HepG2 (cell line): ENCODE results near the gene INKA2. TPM values are rescaled to one million over a fixed set of nuclear protein-coding genes. Genes with fewer than 3 reads are reported as not detected.

ENCODE experiments used
- GATAD2A ChIP-seq: IDR thresholded peaks from 2 replicates; pipeline ENCODE4 v1.6.1; 2016
- GZF1 ChIP-seq: sonication (generic); formaldehyde crosslinking; IDR thresholded peaks from 2 replicates; pipeline ENCODE4 v1.5.1; 2020; ENCODE audit warnings: mild to moderate bottlenecking, missing genetic modification reagents
- HMG20A ChIP-seq: IDR thresholded peaks from 2 replicates; pipeline ENCODE4 v1.6.1; 2016; ENCODE audit warnings: borderline replicate concordance
- HOXD1 ChIP-seq: sonication (generic); formaldehyde crosslinking; IDR thresholded peaks from 2 replicates; pipeline ENCODE4 v1.5.0; 2020; ENCODE audit warnings: missing genetic modification reagents
- IRF2 ChIP-seq: IDR thresholded peaks from 2 replicates; pipeline ENCODE4 v1.6.1; 2018; ENCODE audit warnings: missing genetic modification reagents, missing compliant biosample characterization
- IRX3 ChIP-seq: sonication (generic); formaldehyde crosslinking; IDR thresholded peaks from 2 replicates; pipeline ENCODE4 v1.8.1; 2023; ENCODE audit warnings: mild to moderate bottlenecking, low read depth, missing genetic modification reagents, borderline replicate concordance
- KDM5B ChIP-seq: sonication (generic); formaldehyde crosslinking; IDR thresholded peaks from 2 replicates; pipeline ENCODE4 v1.4.0; 2020; ENCODE audit warnings: missing genetic modification reagents, mild to moderate bottlenecking, borderline replicate concordance
- KLF16 ChIP-seq, 2 experiments: sonication (generic) in 1 of 2; formaldehyde crosslinking in 1 of 2; IDR thresholded peaks; 2 replicates each; pipeline versions ENCODE4 v1.6.1 to v1.8.0; 2016 to 2023; ENCODE audit warnings: missing genetic modification reagents in 2 of 2, missing compliant biosample characterization in 1 of 2
- MAFG ChIP-seq: sonication (generic); formaldehyde crosslinking; IDR thresholded peaks from 2 replicates; pipeline ENCODE4 v1.5.1; 2020; ENCODE audit warnings: mild to moderate bottlenecking, missing genetic modification reagents
- NCOR1 ChIP-seq: fragments of 200-600 bp; sonication (generic); IDR thresholded peaks from 2 replicates; pipeline ENCODE4 v1.7.0; 2017; ENCODE audit warnings: antibody characterized with exemption, low read length, borderline replicate concordance
- PCBP2 ChIP-seq: fragments of 200-400 bp; formaldehyde crosslinking; optimal IDR thresholded peaks from 2 replicates; pipeline ENCODE3; 2018; ENCODE audit warnings: low read length, low read depth; ENCODE audit not compliant: poor library complexity, severe bottlenecking
- REXO4 ChIP-seq: sonication (generic); formaldehyde crosslinking; IDR thresholded peaks from 2 replicates; pipeline ENCODE4 v1.8.0; 2022; ENCODE audit warnings: missing genetic modification reagents, mild to moderate bottlenecking, borderline replicate concordance
- SIX1 ChIP-seq: sonication (generic); formaldehyde crosslinking; IDR thresholded peaks from 2 replicates; pipeline ENCODE4 v1.4.0; 2020; ENCODE audit warnings: missing genetic modification reagents, borderline replicate concordance
- SOX13 ChIP-seq, 3 experiments: fragments of 450-650 bp in 1 of 3; sonication (generic) in 1 of 3; formaldehyde crosslinking in 1 of 3; IDR thresholded peaks in 2 of 3; conservative IDR thresholded peaks in 1 of 3; 2 replicates each; pipeline versions ENCODE4 v1.5.0 to v1.6.1; 2016 to 2020; ENCODE audit warnings: antibody characterized with exemption in 1 of 3, mild to moderate bottlenecking in 1 of 3, missing compliant biosample characterization in 1 of 3, missing genetic modification reagents in 1 of 3, moderate library complexity in 1 of 3
- SRY ChIP-seq: sonication (generic); formaldehyde crosslinking; IDR thresholded peaks from 2 replicates; pipeline ENCODE4 v1.8.0; 2022; ENCODE audit warnings: mild to moderate bottlenecking, missing genetic modification reagents
- TCF7 ChIP-seq: sonication (generic); IDR thresholded peaks from 2 replicates; pipeline ENCODE4 v1.6.1; 2016; ENCODE audit warnings: antibody characterized with exemption, low read depth
- TEAD2 ChIP-seq: sonication (generic); formaldehyde crosslinking; IDR thresholded peaks from 2 replicates; pipeline ENCODE4 v1.9.0; 2021; ENCODE audit warnings: missing genetic modification reagents
- ZNF121 ChIP-seq: sonication (generic); formaldehyde crosslinking; IDR thresholded peaks from 2 replicates; pipeline ENCODE4 v1.5.0; 2020; ENCODE audit warnings: mild to moderate bottlenecking, missing genetic modification reagents
- ZNF143 ChIP-seq: sonication (generic); formaldehyde crosslinking; IDR thresholded peaks from 2 replicates; pipeline ENCODE4 v1.4.0; 2020; ENCODE audit warnings: missing genetic modification reagents
- ZNF205 ChIP-seq: IDR thresholded peaks from 2 replicates; pipeline ENCODE4 v1.6.1; 2018; ENCODE audit warnings: missing biosample characterization, missing genetic modification reagents
- ZNF207 ChIP-seq: fragments of 450-650 bp; IDR thresholded peaks from 2 replicates; pipeline ENCODE4 v1.6.1; 2016; ENCODE audit warnings: antibody characterized with exemption, borderline replicate concordance
- ZNF232 ChIP-seq: sonication (generic); formaldehyde crosslinking; IDR thresholded peaks from 2 replicates; pipeline ENCODE4 v1.4.0; 2020; ENCODE audit warnings: missing genetic modification reagents, borderline replicate concordance
- ZNF354B ChIP-seq: sonication (generic); formaldehyde crosslinking; IDR thresholded peaks from 2 replicates; pipeline ENCODE4 v1.8.0; 2022; ENCODE audit warnings: mild to moderate bottlenecking, missing genetic modification reagents
- ZNF501 ChIP-seq: sonication (generic); formaldehyde crosslinking; IDR thresholded peaks from 2 replicates; pipeline ENCODE4 v1.5.1; 2020; ENCODE audit warnings: mild to moderate bottlenecking, moderate library complexity, missing genetic modification reagents
- ZNF556 ChIP-seq: sonication (generic); formaldehyde crosslinking; IDR thresholded peaks from 2 replicates; pipeline ENCODE4 v1.4.0; 2020; ENCODE audit warnings: mild to moderate bottlenecking, missing genetic modification reagents, borderline replicate concordance
- ZNF781 ChIP-seq: sonication (generic); formaldehyde crosslinking; IDR thresholded peaks from 2 replicates; pipeline ENCODE4 v1.5.1; 2020; ENCODE audit warnings: borderline replicate concordance, mild to moderate bottlenecking, missing genetic modification reagents; ENCODE audit errors: not compliant biosample characterization
- ZNF850 ChIP-seq: sonication (generic); formaldehyde crosslinking; conservative IDR thresholded peaks from 2 replicates; pipeline ENCODE4 v1.9.0; 2021; ENCODE audit warnings: mild to moderate bottlenecking, missing genetic modification reagents
- polyA plus RNA-seq, 8 experiments: library from polyadenylated mRNA; depleted of rRNA in 3 of 8; stranded (reverse) in 7 of 8; unstranded in 1 of 8; fragments of >200 nt; fragmentation: Illumina TruSeq in 4 of 8; extraction: Trizol in 4 of 8; gene quantifications; 2 replicates each; pipeline versions ENCODE4 v1.2.1 to v1.2.3, GENCODE V29; 2011 to 2016; ENCODE audit warnings: low read depth in 4 of 8, missing spikeins in 1 of 8, mixed read lengths in 1 of 8; ENCODE audit not compliant: insufficient read depth in 1 of 8
- total RNA-seq, 5 experiments: library from RNA; depleted of rRNA; stranded (reverse); fragments of >200 nt; fragmentation: Illumina TruSeq; extraction: Trizol; gene quantifications; 2 replicates each; pipeline ENCODE4 v1.2.3, GENCODE V29; 2016; ENCODE audit warnings: low read depth in 1 of 5
- TF ChIP-seq, protein P1 (sequence below): sonication (generic); formaldehyde crosslinking; IDR thresholded peaks from 2 replicates; pipeline ENCODE4 v1.4.0; 2020; ENCODE audit warnings: missing genetic modification reagents, borderline replicate concordance

Gene INKA2
- total and polyA plus RNA-seq, 2 of the 13 experiments (the other 11 are each of a cell fraction or from before 2014, with no cell fraction given) = 2.6 to 4.6 TPM

- TF ChIP-seq TCF7 (no peak), KDM5B (no peak), ZNF143 (CRISPR knock-in tag) (peak; percentile 59; the same call in 1 of the 2 replicates), ZNF207 (no peak), ZNF781 (no peak), ZNF121 (CRISPR knock-in tag) (no peak), GATAD2A (peak; percentile 71), IRF2 (CRISPR knock-in tag) (no peak), ZNF205 (CRISPR knock-in tag) (no peak), TEAD2 (no peak), GZF1 (no peak), SOX13 (IDR thresholded peaks at IDR 0.05) (no peak), SOX13 (CRISPR knock-in tag; conservative IDR thresholded peaks at IDR 0.05 in 1 of 2, IDR thresholded peaks at IDR 0.05 in 1 of 2) (peak in 1 of 2 experiments; percentile 43; a peak in 1 of 4 replicates), KLF16 (CRISPR knock-in tag; IDR thresholded peaks at IDR 0.05) (no peak), REXO4 (CRISPR knock-in tag) (no peak), HMG20A (CRISPR knock-in tag) (peak; percentile 33; the same call in 1 of the 2 replicates), PCBP2 (no peak), MAFG (CRISPR knock-in tag) (no peak; the same call in 1 of the 2 replicates), ZNF556 (CRISPR knock-in tag) (0 out of 2 replicates have a peak, but pooled peaks have one; percentile 29), SIX1 (CRISPR knock-in tag) (no peak), SRY (CRISPR knock-in tag) (no peak), ZNF354B (CRISPR knock-in tag) (peak; percentile 24; the same call in 1 of the 2 replicates), IRX3 (CRISPR knock-in tag) (no peak), ZNF232 (CRISPR knock-in tag) (no peak), ZNF501 (CRISPR knock-in tag) (0 out of 2 replicates have a peak, but pooled peaks have one; percentile 40), HOXD1 (CRISPR knock-in tag) (no peak), ZNF850 (CRISPR knock-in tag) (no peak), NCOR1 (peak; percentile 70; the same call in 1 of the 2 replicates)
- TF ChIP-seq, protein P1, sequence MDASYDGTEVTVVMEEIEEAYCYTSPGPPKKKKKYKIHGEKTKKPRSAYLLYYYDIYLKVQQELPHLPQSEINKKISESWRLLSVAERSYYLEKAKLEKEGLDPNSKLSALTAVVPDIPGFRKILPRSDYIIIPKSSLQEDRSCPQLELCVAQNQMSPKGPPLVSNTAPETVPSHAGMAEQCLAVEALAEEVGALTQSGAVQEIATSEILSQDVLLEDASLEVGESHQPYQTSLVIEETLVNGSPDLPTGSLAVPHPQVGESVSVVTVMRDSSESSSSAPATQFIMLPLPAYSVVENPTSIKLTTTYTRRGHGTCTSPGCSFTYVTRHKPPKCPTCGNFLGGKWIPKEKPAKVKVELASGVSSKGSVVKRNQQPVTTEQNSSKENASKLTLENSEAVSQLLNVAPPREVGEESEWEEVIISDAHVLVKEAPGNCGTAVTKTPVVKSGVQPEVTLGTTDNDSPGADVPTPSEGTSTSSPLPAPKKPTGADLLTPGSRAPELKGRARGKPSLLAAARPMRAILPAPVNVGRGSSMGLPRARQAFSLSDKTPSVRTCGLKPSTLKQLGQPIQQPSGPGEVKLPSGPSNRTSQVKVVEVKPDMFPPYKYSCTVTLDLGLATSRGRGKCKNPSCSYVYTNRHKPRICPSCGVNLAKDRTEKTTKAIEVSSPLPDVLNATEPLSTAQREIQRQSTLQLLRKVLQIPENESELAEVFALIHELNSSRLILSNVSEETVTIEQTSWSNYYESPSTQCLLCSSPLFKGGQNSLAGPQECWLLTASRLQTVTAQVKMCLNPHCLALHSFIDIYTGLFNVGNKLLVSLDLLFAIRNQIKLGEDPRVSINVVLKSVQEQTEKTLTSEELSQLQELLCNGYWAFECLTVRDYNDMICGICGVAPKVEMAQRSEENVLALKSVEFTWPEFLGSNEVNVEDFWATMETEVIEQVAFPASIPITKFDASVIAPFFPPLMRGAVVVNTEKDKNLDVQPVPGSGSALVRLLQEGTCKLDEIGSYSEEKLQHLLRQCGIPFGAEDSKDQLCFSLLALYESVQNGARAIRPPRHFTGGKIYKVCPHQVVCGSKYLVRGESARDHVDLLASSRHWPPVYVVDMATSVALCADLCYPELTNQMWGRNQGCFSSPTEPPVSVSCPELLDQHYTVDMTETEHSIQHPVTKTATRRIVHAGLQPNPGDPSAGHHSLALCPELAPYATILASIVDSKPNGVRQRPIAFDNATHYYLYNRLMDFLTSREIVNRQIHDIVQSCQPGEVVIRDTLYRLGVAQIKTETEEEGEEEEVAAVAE (CRISPR knock-in tag) = no peak
Measured at GRCh38 chr1:111733183-111733991, 5.8 kb downstream of the INKA2 start (continued).
